Neural progenitor cell (in vitro differentiated cells): Measurements from ENCODE around the gene TEX50.

Source experiments
- EZH2 ChIP-seq: fragments of 200-600 bp; sonication (generic); IDR thresholded peaks from 2 replicates; pipeline ENCODE4 v1.6.1; 2017; ENCODE audit warnings: antibody characterized with exemption, mild to moderate bottlenecking, moderate library complexity
- TF ChIP-seq, protein P1 (sequence below): fragments of 200-600 bp; sonication (generic); IDR thresholded peaks from 2 replicates; pipeline ENCODE4 v1.5.1; 2017; ENCODE audit warnings: antibody characterized with exemption, mild to moderate bottlenecking

DNA sequence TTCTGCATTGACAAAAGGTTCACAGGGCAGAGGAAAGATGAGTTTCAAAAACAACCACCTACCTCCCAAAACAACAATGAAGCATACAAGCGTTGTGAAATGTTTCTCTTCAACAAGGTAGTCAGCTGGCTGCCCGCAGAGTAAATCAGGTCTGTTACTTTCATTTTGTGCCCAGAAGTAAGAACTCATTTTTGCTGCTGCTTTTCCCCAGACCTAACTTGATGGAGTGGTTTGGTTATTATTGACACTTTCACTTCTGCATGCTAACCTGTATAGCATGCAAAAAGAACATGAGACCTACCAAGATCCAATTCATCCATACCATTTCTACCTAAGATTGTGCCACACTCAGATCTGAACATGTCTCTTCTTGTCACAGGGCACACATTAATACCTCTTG lies 33.5 kb upstream of the TEX50 start:
- TF ChIP-seq, protein P1, sequence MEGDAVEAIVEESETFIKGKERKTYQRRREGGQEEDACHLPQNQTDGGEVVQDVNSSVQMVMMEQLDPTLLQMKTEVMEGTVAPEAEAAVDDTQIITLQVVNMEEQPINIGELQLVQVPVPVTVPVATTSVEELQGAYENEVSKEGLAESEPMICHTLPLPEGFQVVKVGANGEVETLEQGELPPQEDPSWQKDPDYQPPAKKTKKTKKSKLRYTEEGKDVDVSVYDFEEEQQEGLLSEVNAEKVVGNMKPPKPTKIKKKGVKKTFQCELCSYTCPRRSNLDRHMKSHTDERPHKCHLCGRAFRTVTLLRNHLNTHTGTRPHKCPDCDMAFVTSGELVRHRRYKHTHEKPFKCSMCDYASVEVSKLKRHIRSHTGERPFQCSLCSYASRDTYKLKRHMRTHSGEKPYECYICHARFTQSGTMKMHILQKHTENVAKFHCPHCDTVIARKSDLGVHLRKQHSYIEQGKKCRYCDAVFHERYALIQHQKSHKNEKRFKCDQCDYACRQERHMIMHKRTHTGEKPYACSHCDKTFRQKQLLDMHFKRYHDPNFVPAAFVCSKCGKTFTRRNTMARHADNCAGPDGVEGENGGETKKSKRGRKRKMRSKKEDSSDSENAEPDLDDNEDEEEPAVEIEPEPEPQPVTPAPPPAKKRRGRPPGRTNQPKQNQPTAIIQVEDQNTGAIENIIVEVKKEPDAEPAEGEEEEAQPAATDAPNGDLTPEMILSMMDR: no peak
- TF ChIP-seq EZH2: no peak
